ENCODE measurements around the gene TLNRD1. TPM values are rescaled to one million over a fixed set of nuclear protein-coding genes. Genes with fewer than 3 reads are reported as not detected.

TLNRD1 gene
- total and polyA plus RNA-seq, 12 donors: 4.3 to 19.4 (median 6.3) TPM

DNA sequence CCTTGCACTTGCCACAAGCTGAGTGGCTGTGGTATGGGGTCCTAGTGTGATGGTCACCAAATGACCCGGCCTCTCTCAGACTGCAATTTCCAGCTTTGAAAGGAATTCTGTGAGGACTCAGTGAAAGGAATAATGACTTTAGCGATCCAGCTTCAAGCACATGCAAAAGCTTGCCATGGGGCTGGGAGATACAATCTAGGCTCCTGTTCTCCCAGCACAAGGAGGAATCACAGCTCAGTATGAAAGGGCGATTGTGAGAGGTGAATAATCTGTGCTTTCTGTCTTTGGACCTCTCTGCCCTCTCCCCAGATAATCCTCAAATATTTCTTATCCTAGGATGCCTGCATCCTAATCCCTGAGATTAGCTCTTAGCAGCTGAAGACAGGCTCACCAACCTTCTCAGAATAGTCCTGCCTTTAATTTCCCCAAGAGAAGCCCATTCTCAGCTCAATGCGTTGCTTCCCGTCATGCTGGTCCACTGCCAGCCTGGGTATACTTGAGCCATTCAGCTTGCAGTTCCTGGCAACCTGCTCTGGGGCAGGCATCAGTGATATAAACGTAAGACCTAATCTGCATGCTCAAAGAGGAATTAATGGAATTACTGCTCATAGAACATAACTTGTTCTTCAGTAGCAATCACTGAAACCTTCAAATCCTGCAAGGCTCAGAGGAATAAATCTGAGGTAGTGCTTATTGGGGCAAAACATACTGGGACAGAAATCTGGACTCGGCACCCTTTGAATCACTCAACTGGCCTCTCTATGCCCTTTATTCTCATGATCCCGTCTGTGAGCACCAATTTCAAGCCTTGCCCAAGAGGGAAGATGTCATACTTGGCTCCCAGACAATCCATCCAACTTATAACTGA is 15.1 kb downstream of the TLNRD1 start:
- no peaks in the 10 kb centered on the region for H3K9me3 ChIP-seq
- intact Hi-C loops (cut with DNase I): no loop called here

DNA sequence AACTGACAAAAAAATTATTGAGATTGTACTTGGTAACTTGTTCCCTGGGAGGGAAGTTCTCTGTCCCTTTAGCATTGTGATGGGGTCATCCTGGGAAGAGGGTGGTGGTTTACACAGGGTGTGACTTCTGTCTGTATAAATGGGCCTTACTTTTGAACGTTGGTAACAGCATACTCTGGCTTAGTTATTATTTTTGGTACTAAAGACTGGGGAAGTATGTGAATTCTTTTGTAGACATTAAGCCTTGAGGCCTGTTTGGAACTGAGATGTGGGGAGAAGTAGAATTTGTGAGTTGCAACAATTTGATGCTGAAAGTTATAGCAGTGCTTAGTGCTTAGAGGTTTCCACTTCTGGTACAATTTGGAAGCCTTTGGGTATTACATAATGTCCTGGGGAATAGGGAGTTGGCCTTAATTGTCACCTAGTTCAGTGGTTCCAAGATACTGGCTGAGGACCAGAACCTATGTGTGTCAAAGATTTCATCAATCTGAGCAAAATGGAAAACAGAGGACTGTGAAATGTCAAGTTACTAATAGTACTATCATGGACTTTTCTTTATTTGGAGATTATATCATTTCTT is 15.9 kb downstream of the TLNRD1 start:
- peak overlapping the region in 4 of 10 donors; percentile 16 to 69 (median 46) for H3K27ac ChIP-seq
- WGBS, 2 donors: 29 to 30% methylated on average over 1 of the region's 1 CpG
- no peaks in the 10 kb centered on the region for H3K27me3 ChIP-seq
- H3K9me3 ChIP-seq: no peaks in the 10 kb centered on the region
- H3K4me3 ChIP-seq: no peak overlapping the region
- peak in 7 of 8 donors; percentile 16 to 59 (median 48) for ATAC-seq
- no peaks in the 10 kb centered on the region for H3K36me3 ChIP-seq
- TF ChIP-seq, protein P1, sequence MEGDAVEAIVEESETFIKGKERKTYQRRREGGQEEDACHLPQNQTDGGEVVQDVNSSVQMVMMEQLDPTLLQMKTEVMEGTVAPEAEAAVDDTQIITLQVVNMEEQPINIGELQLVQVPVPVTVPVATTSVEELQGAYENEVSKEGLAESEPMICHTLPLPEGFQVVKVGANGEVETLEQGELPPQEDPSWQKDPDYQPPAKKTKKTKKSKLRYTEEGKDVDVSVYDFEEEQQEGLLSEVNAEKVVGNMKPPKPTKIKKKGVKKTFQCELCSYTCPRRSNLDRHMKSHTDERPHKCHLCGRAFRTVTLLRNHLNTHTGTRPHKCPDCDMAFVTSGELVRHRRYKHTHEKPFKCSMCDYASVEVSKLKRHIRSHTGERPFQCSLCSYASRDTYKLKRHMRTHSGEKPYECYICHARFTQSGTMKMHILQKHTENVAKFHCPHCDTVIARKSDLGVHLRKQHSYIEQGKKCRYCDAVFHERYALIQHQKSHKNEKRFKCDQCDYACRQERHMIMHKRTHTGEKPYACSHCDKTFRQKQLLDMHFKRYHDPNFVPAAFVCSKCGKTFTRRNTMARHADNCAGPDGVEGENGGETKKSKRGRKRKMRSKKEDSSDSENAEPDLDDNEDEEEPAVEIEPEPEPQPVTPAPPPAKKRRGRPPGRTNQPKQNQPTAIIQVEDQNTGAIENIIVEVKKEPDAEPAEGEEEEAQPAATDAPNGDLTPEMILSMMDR (IDR thresholded peaks at IDR 0.05): no peak
- peaks cover 10 to 57% (median 38%) of the 10 kb centered on the region in 9 donors for H3K4me1 ChIP-seq
- intact Hi-C loops (cut with DNase I): no loop called here
- DNase-seq: no peak

More for the DNA sequence above, 15.1 kb downstream of the TLNRD1 start:
- Histone ChIP-seq H3K27ac (peak overlapping the region in 7 of 10 donors; percentile 1 to 69 (median 16)), H3K4me3 (no peak overlapping the region), H3K36me3 (no peaks in the 10 kb centered on the region), H3K4me1 (peaks cover 10 to 63% (median 38%) of the 10 kb centered on the region in 9 donors), H3K27me3 (no peaks in the 10 kb centered on the region)
- TF ChIP-seq, protein P1 (IDR thresholded peaks at IDR 0.05): no peak
- no peak for DNase-seq
- ATAC-seq: peak in 1 of 8 donors; percentile 64
- WGBS, 2 donors: 67 to 68% methylated on average over 8 of the region's 8 CpGs

DNA sequence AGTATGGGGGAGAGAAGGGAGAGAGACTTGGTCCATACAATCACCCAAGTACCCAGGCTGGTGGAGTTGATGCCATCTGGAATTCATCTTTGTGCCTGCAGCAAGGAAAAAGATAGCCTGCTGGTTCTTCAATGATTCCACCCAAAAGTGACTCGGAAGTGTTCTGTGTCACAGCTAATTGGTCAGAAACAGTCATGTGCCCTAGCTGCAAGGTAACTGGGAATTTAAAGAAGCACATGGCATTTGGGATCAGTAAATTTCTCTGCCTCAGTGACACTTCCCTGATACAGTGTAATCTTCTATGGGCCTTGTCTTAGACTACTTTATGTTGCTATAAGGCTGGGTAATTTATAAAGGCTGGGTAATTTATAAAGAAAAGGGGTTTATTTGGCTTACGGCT is 17.5 kb downstream of the TLNRD1 start:
- TF ChIP-seq, protein P1 (IDR thresholded peaks at IDR 0.05): no peak
- Histone ChIP-seq H3K36me3 (no peaks in the 10 kb centered on the region), H3K27ac (no peak overlapping the region), H3K9me3 (no peaks in the 10 kb centered on the region), H3K4me1 (peaks cover 10 to 52% (median 43%) of the 10 kb centered on the region in 9 donors), H3K27me3 (no peaks in the 10 kb centered on the region), H3K4me3 (no peak overlapping the region)
- 96 to 98% methylated on average over 2 of the region's 2 CpGs for WGBS, 2 donors
- intact Hi-C loops (cut with DNase I): no loop called here
- no peak for DNase-seq
- ATAC-seq: no peak

DNA sequence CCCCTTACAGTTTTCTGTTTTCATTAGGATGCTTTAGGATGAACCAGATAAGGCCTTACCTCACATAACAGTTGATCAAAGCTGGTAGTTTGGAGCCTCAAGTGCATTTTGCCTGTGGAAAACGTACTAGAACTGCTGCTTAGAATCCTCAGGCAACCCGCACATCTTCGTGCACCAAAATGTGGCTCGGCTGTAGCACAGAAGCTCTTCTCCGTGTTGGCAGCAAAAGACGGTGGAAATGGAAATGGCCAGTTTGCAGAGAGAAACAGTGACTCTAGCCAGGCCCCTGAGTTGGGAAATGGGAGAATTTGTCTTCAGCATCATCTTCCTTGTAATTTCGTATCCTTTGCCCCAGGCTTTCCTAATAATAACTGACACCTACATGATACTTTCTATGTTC is 20.6 kb downstream of the TLNRD1 start:
- Histone ChIP-seq H3K27me3 (no peaks in the 10 kb centered on the region), H3K27ac (no peak overlapping the region), H3K36me3 (no peaks in the 10 kb centered on the region), H3K9me3 (no peaks in the 10 kb centered on the region), H3K4me3 (no peak overlapping the region), H3K4me1 (peaks cover 3 to 51% (median 38%) of the 10 kb centered on the region in 9 donors)
- DNase-seq: no peak
- TF ChIP-seq, protein P1 (IDR thresholded peaks at IDR 0.05): no peak
- no peak for ATAC-seq
- WGBS, 2 donors: 93% methylated on average over 7 of the region's 7 CpGs
- intact Hi-C loops (cut with DNase I): no loop called here
